HepG2 (cell line): ENCODE results near the gene OTUD1.

Source experiments
- CBX5 ChIP-seq: sonication (generic); formaldehyde crosslinking; IDR thresholded peaks from 2 replicates; pipeline ENCODE4 v1.4.0; 2020; ENCODE audit warnings: missing genetic modification reagents, borderline replicate concordance
- CHD2 ChIP-seq: IDR thresholded peaks from 2 replicates; pipeline ENCODE4 v1.6.1; 2011; ENCODE audit warnings: low read depth, low read length, improper control_type of control experiment
- IKZF1 ChIP-seq: fragments of 450-650 bp; IDR thresholded peaks from 2 replicates; pipeline ENCODE4 v1.7.1; 2016
- JUND ChIP-seq: sonication (generic); formaldehyde crosslinking; IDR thresholded peaks from 2 replicates; pipeline ENCODE4 v1.8.0; 2022; ENCODE audit warnings: mild to moderate bottlenecking, missing genetic modification reagents
- KDM5A ChIP-seq: fragments of 200-600 bp; sonication (generic); IDR thresholded peaks from 2 replicates; pipeline ENCODE4 v1.7.0; 2018; ENCODE audit warnings: antibody characterized with exemption, mild to moderate bottlenecking, low read length, borderline replicate concordance
- NFE2L1 ChIP-seq: sonication (generic); formaldehyde crosslinking; IDR thresholded peaks from 2 replicates; pipeline ENCODE4 v1.4.0; 2020; ENCODE audit warnings: missing genetic modification reagents, mild to moderate bottlenecking, borderline replicate concordance
- RAD21 ChIP-seq: fragments of 450-650 bp; formaldehyde crosslinking; IDR thresholded peaks from 2 replicates; pipeline ENCODE4 v1.5.0; 2020; ENCODE audit warnings: mild to moderate bottlenecking
- SALL1 ChIP-seq: sonication (generic); formaldehyde crosslinking; IDR thresholded peaks from 2 replicates; pipeline ENCODE4 v1.8.0; 2022; ENCODE audit warnings: mild to moderate bottlenecking, missing genetic modification reagents
- TAF1 ChIP-seq: sonication (generic); formaldehyde crosslinking; IDR thresholded peaks from 2 replicates; pipeline ENCODE4 v1.4.0; 2020; ENCODE audit warnings: missing genetic modification reagents
- YY1 ChIP-seq: IDR thresholded peaks from 2 replicates; pipeline ENCODE4 v1.6.1; 2011; ENCODE audit warnings: low read length, low read depth, moderate library complexity, mild to moderate bottlenecking; ENCODE audit not compliant: insufficient read depth, insufficient replicate concordance
- ZFP36 ChIP-seq: fragments of 150-350 bp; IDR thresholded peaks from 2 replicates; pipeline ENCODE4 v1.6.1; 2018; ENCODE audit warnings: borderline replicate concordance, low read length, low read depth; ENCODE audit not compliant: partially characterized antibody
- TF ChIP-seq, protein P1 (sequence below): sonication (generic); formaldehyde crosslinking; IDR thresholded peaks from 2 replicates; pipeline ENCODE4 v1.4.0; 2020; ENCODE audit warnings: missing genetic modification reagents
- TF ChIP-seq, protein P2 (sequence below): sonication (generic); formaldehyde crosslinking; IDR thresholded peaks from 2 replicates; pipeline ENCODE4 v1.4.0; 2020; ENCODE audit warnings: missing genetic modification reagents
- TF ChIP-seq, protein P3 (sequence below): sonication (generic); formaldehyde crosslinking; IDR thresholded peaks from 2 replicates; pipeline ENCODE4 v1.4.0; 2020; ENCODE audit warnings: missing genetic modification reagents

DNA sequence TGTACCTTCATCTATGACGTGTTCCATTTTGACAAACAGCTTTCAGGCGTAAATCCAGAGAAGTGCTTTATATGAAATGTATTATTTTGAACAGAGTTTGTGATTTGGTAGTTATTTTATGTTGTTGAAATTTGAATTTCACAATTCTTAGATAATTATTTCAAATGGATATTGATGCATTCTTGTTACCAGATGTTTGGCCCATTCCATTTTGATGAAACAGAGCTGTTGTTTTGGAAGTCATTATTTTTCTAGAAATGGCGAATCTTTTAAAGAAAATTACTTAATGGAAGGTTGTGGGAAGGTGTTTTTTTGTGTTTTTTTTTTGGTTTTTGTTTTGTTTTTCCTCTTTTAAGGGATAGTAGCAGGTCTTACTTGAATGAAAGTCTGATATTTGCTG is 2.4 kb downstream of the OTUD1 start:
- TF ChIP-seq KDM5A (no peak), SALL1 (CRISPR knock-in tag) (no peak), IKZF1 (no peak), RAD21 (CRISPR knock-in tag) (no peak), ZFP36 (no peak), NFE2L1 (CRISPR knock-in tag) (no peak), YY1 (no peak), TAF1 (CRISPR knock-in tag) (no peak), CBX5 (CRISPR knock-in tag) (no peak), CHD2 (no peak), JUND (CRISPR knock-in tag) (no peak)
- TF ChIP-seq, protein P1, sequence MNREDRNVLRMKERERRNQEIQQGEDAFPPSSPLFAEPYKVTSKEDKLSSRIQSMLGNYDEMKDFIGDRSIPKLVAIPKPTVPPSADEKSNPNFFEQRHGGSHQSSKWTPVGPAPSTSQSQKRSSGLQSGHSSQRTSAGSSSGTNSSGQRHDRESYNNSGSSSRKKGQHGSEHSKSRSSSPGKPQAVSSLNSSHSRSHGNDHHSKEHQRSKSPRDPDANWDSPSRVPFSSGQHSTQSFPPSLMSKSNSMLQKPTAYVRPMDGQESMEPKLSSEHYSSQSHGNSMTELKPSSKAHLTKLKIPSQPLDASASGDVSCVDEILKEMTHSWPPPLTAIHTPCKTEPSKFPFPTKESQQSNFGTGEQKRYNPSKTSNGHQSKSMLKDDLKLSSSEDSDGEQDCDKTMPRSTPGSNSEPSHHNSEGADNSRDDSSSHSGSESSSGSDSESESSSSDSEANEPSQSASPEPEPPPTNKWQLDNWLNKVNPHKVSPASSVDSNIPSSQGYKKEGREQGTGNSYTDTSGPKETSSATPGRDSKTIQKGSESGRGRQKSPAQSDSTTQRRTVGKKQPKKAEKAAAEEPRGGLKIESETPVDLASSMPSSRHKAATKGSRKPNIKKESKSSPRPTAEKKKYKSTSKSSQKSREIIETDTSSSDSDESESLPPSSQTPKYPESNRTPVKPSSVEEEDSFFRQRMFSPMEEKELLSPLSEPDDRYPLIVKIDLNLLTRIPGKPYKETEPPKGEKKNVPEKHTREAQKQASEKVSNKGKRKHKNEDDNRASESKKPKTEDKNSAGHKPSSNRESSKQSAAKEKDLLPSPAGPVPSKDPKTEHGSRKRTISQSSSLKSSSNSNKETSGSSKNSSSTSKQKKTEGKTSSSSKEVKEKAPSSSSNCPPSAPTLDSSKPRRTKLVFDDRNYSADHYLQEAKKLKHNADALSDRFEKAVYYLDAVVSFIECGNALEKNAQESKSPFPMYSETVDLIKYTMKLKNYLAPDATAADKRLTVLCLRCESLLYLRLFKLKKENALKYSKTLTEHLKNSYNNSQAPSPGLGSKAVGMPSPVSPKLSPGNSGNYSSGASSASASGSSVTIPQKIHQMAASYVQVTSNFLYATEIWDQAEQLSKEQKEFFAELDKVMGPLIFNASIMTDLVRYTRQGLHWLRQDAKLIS = no peak
- TF ChIP-seq, protein P2, sequence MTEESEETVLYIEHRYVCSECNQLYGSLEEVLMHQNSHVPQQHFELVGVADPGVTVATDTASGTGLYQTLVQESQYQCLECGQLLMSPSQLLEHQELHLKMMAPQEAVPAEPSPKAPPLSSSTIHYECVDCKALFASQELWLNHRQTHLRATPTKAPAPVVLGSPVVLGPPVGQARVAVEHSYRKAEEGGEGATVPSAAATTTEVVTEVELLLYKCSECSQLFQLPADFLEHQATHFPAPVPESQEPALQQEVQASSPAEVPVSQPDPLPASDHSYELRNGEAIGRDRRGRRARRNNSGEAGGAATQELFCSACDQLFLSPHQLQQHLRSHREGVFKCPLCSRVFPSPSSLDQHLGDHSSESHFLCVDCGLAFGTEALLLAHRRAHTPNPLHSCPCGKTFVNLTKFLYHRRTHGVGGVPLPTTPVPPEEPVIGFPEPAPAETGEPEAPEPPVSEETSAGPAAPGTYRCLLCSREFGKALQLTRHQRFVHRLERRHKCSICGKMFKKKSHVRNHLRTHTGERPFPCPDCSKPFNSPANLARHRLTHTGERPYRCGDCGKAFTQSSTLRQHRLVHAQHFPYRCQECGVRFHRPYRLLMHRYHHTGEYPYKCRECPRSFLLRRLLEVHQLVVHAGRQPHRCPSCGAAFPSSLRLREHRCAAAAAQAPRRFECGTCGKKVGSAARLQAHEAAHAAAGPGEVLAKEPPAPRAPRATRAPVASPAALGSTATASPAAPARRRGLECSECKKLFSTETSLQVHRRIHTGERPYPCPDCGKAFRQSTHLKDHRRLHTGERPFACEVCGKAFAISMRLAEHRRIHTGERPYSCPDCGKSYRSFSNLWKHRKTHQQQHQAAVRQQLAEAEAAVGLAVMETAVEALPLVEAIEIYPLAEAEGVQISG (CRISPR knock-in tag) = no peak
- TF ChIP-seq, protein P3, sequence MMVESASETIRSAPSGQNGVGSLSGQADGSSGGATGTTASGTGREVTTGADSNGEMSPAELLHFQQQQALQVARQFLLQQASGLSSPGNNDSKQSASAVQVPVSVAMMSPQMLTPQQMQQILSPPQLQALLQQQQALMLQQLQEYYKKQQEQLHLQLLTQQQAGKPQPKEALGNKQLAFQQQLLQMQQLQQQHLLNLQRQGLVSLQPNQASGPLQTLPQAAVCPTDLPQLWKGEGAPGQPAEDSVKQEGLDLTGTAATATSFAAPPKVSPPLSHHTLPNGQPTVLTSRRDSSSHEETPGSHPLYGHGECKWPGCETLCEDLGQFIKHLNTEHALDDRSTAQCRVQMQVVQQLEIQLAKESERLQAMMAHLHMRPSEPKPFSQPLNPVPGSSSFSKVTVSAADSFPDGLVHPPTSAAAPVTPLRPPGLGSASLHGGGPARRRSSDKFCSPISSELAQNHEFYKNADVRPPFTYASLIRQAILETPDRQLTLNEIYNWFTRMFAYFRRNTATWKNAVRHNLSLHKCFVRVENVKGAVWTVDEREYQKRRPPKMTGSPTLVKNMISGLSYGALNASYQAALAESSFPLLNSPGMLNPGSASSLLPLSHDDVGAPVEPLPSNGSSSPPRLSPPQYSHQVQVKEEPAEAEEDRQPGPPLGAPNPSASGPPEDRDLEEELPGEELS (CRISPR knock-in tag) = no peak
